NCI-H524 (cell line): ENCODE measurements around the gene TASOR2.
A peak's percentile ranks its signal among the peaks of the same experiment; 100 is the strongest.

ENCODE experiments used
- DNase-seq, 2 experiments: peaks; one replicate each; lab custom pipeline; 2025; lab: John Stamatoyannopoulos, UW

Gene TASOR2, protein sequence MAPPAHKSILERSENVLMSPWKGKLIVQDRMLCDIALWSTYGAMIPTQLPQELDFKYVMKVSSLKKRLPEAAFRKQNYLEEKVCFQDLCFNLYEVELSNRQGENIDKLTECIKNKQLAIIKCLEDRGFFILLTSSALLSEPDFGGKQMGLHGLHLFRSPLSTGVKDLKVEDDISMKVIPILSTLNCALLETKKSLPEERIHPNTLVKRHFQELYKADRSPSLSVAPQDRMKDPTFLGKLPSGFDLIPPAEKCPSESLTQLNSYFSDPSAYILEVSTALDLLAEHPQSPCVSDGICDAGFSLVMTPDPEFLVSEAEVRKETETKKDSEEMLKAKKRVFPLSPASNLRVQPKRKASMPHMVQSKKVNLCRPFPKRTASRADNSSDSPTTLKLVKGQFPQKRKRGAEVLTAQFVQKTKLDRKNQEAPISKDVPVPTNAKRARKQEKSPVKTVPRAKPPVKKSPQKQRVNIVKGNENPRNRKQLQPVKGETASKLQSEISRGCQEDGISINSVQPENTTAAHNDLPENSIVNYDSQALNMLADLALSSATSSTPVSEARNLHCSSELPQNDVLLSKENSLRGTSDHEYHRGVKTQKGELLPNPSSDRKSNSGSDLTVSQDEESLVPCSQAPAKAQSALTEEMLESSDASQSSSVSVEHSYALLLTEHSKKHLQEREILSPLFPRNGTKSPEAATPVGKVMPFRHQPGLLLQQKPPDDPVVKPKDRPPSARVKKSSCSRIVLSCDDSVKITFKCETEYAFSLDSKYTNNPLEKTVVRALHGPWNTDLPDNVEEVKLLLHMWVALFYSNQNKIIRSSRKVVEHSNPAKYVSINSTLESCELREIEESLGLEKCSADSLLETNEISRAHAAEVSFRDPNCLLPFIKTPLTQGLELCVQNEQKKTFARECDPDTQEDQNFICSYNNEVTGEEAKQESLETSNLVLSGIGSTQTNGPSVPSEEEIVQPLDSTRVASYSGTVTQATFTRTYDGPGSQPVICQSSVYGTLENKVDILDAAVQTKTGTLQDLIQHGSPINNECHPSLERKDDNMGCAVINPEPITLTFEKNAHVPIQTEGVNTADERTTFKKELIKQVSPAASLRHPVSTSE (N-terminal part only)

DNA sequence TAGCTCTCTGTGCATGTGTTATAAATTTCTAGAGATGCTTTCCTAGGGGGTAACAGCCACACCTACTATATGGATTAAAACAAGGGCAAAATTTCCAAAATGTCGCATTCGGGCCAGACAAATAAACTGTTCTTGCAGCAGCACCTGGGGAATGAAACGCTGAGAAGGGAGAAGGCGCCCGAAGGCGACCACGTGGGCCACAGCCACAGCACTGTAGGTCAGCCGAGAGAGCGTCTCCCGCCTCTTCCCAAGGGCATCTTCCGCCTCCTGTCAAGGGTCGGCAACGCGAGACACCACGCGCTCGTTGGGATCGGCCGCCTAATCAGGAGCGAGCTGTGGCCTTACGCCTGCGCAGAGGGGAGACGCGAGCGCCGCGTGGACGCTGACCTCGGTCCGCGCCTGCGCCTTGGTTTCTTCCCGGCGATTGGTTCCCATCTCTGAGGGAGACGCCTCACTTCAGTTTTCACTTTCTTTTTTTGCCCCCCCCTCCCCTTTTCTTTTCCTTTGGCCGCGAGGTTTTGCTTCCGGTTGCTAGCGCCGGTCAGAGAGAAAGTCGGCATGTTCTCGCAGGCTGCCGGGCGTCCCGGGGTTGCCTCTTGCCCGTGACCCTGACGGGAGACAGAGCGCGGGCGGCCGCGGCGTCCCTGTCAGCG, at the start of gene TASOR2:
TSS of gene TASOR2 (plus strand) at position 521 of the 653 bp plus-strand sequence. CDS start 35,805 bp downstream, outside the sequence.
- DNase-seq = peak; percentile 78 to 89

DNA sequence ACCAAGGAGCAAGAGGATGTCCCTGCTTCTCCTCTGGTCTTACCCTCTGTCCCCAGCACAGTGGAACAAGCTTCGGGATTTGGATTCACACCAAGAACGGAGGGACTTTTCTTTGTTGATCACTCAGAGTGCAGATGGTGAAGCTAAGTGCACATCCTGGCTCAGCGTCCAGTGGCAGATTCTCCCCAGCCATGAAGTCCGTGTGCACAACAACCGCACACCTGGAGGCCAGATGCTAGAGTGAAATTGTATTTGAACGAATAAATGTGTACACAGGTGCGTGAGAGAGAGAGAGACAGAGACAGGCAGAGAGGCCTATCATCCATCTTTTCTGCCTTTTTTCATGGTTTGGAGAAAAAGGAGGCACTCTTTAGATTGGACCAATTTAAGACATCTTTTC, 49.7 kb upstream of the TASOR2 start:
- peak in 1 of 2 experiments; percentile 36 for DNase-seq

DNA sequence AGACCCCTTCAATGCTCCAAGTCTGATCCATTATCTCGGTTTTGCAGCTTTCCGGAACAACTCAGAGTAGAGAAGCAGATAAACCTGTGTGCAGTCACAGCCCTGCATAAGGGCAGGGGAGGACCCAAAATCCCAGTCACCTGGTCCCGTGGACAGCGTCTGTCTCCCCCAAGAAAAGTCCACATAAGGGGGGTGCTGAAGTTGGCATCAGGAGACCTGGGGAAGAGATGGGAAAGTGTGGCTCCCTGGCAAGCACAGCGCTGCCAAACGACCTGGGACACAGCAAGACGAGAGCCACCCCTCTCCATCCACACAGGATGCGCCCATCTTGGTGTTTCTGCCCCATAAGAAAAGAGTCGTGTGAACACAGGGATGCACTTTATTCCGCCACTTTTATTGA, 46.1 kb upstream of the TASOR2 start:
- no peak for DNase-seq

DNA sequence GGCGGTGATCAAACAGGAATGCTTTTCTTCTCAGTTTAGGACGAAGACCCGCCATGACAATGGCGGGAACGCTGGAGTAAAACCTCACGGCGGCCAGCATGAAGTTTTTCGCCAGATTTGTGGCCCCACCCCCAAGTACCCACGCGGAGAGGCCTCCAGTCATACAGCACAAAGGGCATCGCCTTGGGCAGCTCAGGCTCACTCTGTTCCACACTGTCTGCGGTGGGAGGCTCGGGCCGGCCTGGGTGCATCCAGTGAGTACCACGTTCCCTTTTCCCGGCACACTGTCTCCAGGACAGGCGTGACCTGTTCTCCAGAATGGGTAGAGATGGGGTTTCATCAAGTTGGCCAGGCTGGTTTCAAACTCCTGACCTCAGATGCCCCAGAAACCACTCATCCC, 45.6 kb upstream of the TASOR2 start:
- DNase-seq = no peak

DNA sequence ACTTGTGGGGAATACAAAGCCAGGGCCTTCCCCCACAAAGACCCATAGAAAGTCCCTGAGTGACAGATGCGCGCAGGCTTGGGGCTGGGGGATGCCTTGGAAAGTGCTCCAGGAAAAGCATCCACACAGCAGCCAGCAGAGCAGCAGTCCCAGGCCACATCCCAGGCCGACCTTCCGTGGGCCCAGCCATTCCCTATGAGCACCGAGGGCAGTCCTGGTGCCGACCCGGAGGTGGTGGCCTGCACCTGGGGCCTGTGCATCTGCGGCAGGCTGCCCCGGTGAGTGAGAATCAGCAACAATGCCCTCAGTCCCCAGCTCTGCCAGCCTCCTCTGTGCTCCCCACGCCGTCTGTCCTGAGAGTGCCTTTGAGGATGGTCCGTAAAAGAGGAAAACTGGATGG, 44.6 kb upstream of the TASOR2 start:
- DNase-seq = no peak

DNA sequence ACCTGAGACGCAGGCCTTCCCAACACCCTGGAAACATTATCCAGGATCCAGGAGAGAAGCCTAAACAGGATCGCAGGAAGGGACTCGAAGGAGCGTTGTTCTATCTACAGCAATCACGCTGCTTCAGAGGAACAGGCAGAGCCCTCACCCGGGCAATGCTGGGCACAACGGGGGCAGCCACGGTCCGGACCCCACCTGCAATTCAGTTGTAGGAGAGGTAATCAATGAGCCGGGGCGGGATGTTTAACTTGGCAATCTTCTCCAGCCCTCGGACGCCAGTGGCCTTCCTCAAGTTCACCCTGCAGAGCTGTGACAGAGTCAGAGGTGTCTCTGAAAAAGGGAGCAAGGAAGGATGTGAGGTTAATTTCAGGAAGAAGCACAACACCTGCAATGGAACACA, 44.1 kb upstream of the TASOR2 start:
- DNase-seq = no peak

DNA sequence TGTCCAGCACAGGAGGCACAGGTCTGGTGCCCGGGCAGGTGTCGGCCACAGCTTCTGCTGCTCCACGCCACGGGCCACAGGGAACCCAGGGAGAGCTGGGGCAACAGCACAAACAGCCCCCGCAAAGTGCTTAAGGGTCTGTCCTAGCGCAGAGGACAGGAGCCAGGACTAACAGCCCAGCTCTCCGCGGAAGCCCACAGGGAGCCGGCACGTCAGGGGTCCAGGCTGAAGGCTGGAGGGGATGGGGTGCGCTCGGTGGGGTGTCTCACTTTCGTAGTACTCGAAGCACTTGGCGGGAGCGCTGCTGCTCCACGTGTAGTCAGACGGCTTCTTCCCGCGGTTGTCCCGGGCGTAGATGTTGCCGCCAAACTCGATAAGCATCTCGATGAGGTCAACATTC, 43.1 kb upstream of the TASOR2 start:
- DNase-seq = no peak

DNA sequence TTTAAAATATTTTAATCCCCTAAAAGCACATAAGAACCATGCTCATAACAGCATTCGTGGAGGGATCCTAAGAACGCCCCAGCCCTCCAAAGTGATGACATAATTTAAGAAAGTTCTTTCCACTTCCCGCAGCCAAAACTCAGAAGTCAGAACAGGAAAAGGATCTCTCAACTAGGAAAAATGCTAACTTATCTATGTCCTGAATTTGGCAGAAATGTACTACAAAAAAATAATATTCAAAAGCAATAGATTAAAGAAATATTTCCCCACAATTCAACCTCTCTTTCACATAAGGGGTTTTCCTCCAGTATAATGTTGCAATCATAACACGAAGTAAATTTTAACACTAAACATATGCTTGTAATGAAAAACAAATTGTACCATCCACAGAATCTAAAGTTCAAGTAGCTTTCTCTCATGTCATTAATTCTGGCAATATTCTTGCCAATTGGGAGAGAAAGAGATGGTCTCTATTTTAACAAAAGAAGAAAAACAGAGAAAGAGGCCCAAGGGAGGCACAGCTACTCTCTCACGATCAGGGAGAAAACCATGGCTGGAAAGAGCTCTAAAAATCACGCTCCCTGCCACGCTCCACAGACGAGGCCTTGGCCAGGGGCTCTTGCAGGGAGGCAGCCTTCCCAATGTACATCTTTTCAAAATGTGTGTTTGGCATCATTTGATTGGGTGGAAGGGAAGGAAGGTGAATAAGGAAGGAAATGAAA, 41.1 kb upstream of the TASOR2 start:
- no peak for DNase-seq

DNA sequence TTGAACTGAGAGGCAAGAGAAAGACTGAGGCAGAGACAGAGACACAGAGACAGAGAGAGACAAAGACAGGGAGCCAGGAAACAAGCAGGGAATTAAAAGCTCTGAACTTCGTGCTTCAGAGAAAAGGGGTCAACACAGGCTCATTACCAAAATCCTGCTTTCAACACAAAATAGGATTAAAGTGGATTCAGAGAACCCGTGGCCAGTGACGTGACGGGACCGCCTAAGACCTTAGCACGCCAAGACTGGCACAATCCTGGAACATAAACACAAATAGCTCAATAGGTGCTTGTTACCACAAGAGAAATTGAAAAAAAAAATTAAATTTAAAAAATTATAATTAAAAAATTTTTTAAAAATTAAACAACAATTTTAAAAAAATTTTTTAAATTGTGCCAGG, 39.7 kb upstream of the TASOR2 start:
- no peak for DNase-seq

DNA sequence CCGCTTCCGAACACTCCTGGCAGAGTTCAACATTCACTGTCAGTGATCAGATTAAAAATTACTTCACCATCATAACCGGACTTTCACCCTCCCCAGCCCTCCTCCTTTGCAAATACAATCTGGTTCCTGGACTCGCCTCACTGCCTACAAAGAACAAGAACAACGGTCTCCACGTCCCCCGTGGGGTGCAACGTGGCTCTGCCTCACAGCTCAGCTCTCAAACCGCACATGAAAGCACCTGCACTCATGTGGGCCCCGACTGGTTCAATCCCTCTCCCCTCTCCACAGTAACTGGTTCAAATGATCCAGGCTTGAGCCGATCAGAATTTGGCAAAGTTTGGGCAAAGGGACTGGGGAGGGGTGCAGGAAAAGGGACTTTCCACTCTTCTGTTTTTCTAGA, 39.3 kb upstream of the TASOR2 start:
- DNase-seq = no peak

DNA sequence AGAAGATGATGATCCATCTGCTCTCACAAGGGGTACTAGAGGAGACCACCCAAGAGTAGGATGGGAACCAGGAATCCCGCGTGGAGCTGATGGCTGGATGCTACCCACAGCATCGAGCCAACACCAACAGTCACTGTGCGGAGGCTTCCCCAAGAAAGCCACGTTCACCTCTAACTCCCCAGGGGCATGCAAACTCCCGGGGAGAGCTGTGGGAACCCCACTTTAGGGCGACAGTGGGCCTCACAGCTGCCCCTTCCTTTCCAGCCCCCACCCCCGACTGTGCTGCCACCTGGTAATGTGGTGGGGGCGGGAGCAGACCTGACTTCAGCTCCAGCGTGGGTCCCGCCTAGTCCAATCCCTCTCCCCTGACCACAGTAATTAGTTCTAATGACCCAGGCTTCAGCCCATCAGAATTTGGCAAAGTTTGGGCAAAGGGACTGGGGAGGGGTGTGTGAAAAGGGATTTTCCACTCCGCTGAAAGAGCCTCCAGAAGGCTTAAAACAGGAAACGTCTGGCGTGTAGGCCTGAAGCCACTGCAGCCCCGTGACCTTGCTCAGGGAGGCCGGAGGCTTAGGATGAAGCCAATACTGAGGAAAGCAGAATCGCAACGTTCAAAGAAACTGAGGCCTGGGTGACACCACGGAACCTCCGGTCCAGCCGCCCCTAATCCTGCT, 38.6 kb upstream of the TASOR2 start:
- no peak for DNase-seq

DNA sequence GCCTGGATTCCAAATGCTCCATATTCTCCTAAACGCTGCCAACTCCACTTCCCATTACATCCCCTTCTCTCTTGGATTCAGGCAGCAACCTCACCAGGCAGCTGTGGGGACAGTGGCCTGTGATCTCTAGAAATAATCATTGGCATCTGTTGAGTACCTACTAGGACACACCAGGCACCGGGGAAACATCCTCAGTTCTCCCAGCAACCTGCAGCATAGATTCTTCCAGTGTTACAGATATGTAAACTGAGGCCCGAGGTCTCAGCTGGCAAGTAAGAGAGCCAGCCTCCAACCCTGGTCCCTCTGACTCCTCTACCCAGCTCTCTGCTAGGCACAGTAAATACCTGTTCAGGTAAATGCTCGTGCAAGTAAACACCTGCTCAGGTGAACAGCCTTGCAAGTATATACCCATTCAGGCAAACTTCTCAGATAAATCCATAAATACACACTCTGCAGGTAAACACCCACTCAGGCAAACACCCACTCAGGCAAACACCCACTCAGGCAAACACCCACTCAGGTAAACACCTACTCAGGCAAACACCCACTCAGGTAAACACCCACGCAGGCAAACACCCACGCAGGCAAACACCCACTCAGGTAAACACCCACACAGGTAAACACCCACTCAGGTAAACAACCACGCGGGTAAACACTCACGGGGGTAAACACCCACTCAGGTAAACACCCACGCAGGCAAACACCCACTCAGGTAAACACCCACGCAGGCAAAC, 37.0 kb upstream of the TASOR2 start:
- DNase-seq = no peak

DNA sequence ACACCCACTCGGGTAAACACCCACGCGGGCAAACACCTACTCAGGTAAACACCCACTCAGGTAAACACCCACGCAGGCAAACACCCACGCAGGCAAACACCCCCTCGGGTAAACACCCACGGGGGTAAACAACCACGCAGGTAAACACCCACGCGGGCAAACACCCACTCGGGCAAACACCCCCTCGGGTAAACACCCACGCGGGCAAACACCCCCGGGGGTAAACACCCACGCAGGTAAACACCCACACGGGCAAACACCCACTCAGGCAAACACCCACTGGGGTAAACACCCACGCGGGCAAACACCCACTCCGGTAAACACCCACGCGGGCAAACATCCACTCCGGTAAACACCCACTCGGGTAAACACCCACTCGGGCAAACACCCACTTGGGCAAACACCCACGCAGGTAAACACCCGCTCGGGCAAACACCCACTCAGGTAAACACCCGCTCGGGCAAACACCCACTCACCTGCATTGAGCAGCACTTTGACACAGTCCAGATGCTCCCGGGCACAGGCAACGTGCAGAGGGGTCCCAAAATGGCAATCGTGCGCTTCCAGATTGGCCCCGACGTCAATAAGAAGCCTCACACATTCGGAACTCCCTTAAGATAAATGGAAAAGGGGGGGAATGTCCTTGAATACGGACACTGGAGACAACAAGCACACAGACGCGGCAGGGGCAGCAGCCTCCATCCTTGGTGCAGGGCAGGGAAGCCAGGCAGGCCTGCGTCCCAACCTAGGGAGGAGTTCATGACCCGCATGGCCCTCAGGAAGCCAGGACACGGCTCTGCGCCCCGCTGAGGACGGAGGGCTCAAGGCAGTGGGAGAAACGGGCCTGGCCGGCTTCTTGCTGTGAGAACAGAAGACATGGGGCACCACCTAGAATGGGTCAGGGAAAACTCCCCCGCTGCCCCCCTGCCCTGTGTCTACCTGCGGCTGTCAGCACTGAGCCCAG, 35.9 kb upstream of the TASOR2 start:
- DNase-seq = no peak

DNA sequence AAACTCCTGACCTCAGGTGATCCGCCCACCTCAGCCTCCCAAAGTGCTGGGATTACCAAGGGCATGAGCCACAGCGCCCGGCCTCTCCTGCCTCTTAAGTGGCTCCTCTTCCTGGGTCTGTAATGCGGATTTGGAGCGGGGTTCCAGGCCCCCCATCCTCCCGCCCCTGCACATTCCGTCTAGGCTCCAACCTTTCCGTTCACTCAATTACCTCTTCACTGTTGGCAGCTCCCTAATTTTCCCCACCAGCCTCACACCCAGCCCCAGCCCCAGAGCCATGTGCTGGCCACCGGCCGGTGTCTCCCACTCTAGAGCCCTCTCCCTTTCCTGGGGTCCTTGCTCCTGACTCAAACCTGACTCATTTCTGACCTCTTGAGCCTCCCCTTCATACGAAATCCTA, 34.9 kb upstream of the TASOR2 start:
- DNase-seq = no peak

DNA sequence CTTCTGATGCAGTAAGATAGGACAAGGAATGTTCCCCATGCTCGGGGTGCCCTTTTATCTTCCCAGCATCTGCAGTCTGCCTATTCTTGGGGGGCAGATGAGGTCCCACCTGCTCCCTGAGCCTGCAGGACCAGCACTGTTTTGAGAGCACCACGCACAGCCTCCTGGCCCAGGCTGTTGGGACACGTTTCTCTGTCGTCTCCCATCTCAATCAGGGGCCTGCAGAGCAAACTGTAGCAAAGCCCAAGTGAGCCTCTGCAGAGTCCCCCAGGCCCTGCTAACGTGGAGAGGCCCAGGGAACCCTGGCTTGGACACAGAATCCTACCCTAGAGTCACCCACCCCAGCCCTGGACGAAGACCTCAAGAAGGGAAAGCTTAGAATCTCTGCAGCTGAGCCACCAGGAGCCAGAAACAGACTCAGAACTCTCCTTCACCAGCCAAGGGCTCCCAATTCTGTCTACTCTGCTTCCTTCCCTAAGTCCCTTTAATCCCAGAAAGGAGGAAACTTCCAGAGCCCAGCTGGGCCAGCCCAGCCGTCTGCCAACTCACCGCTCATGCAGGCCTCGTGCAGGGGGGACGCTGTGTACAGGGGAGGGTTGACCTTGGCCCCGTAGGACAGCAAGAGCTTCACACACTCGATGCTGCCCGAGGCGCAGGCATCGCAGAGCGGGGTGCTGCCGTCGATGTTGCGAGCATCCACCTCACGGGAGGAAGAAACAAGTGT, 33.8 kb upstream of the TASOR2 start:
- DNase-seq = no peak

DNA sequence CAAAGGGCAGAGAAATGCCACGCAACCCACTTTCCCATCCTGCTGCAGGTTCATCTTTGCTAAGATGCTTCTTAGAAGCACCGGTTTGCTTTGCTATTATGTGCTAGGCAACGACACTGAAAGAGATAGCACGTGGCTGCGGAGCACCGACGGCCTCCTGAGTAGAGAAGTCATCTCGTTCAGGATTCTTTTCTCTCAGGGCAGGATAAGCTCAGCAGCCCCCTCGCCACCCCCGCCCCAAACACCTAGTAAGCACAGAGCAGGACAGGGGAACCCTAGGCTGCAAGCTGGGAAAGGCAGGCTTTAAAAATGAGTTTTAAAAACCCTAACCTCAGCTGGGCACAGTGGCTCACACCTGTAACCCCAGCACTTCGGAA, 33.3 kb upstream of the TASOR2 start:
- no peak for DNase-seq

DNA sequence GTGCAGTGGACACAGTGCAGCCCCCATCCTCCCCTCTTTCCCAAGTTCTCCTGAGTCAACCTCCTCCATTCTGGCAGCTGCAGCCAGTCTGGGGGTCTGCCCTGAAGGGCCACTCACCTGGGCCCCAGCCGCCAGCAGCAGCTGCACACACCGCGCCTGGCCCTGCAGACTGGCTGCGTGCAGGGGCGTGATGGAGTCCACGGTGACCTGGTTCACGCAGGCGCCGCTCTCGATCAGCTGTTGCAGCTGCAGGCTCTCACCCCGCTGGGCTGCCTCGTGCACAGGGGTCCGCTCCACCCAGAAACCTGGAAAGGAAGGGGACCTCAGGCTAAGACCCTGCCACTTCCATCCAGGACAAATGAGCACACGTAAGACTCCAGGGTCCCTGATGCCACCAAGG, 31.9 kb upstream of the TASOR2 start:
- DNase-seq = no peak

DNA sequence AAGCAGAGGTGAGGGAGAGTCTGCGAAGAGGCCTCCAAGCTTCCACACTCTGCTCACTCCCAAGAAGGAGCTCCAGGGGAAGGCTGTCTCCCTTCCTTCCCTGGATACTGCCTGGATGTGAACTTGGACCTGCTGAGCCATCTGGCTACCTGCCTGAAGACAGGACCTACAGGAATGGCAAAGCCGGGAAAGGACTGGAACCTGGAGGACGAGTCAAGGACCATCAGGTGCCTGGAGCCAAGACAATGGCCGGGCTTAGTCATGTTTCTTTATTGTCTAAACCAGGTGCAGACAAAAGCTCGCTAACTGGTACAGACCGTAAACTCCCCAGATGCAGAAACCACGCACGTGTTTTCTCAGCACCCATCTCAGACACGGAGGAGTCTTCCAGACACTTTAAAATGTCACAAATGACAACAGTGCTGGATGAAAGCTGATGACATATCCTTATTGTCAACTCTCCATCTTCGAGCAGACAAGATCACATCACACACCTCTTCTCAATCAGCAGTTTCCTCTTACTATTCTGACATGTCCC, 30.4 kb upstream of the TASOR2 start:
- DNase-seq = no peak
